HEK293T (cell line): ENCODE measurements around the gene GUSB.

ENCODE experiments used
- BHLHE40 ChIP-seq: fragments of 450-650 bp; IDR thresholded peaks from 2 replicates; pipeline ENCODE4 v1.6.1; 2016; ENCODE audit warnings: mild to moderate bottlenecking, moderate library complexity, borderline replicate concordance
- FOXA1 ChIP-seq: fragments of 450-650 bp; IDR thresholded peaks from 2 replicates; pipeline ENCODE4 v1.6.1; 2016; ENCODE audit warnings: mild to moderate bottlenecking
- FOXK2 ChIP-seq: fragments of 450-650 bp; IDR thresholded peaks from 2 replicates; pipeline ENCODE4 v1.6.1; 2016; ENCODE audit warnings: mild to moderate bottlenecking
- FOXM1 ChIP-seq: fragments of 450-650 bp; IDR thresholded peaks from 2 replicates; pipeline ENCODE4 v1.6.1; 2017; ENCODE audit warnings: mild to moderate bottlenecking, borderline replicate concordance
- HDGF ChIP-seq: fragments of 450-650 bp; IDR thresholded peaks from 2 replicates; pipeline ENCODE4 v1.6.1; 2017; ENCODE audit warnings: antibody characterized with exemption, borderline replicate concordance
- LEF1 ChIP-seq: fragments of 450-650 bp; IDR thresholded peaks from 2 replicates; pipeline ENCODE4 v1.6.1; 2017; ENCODE audit warnings: mild to moderate bottlenecking, borderline replicate concordance
- NFRKB ChIP-seq: fragments of 450-650 bp; IDR thresholded peaks from 2 replicates; pipeline ENCODE4 v1.6.1; 2016; ENCODE audit warnings: mild to moderate bottlenecking, moderate library complexity
- SP1 ChIP-seq: fragments of 450-650 bp; IDR thresholded peaks from 2 replicates; pipeline ENCODE4 v1.6.1; 2017
- SUZ12 ChIP-seq: fragments of 450-650 bp; IDR thresholded peaks from 2 replicates; pipeline ENCODE4 v1.6.1; 2016; ENCODE audit warnings: mild to moderate bottlenecking
- TARDBP ChIP-seq: fragments of 450-650 bp; IDR thresholded peaks from 2 replicates; pipeline ENCODE4 v1.6.1; 2016

GRCh38 chr7:66013938-66014337 is 31.9 kb upstream of the GUSB start:
- TF ChIP-seq SUZ12 (no peak), FOXK2 (no peak), FOXM1 (no peak), HDGF (no peak), SP1 (no peak), LEF1 (no peak), NFRKB (no peak), FOXA1 (no peak), BHLHE40 (no peak), TARDBP (no peak)
